GM12875 (cell line): ENCODE measurements around the gene PPARGC1A.

Experiments
- H3K4me3 ChIP-seq: one replicate; pipeline ENCODE4 v1.5.1; 2011; ENCODE audit warnings: low read depth, low read length, control low read depth
- CTCF ChIP-seq: IDR thresholded peaks from 2 replicates; pipeline ENCODE4 v1.5.1; 2011; ENCODE audit warnings: low read depth, mild to moderate bottlenecking, control low read depth, inconsistent platforms, low read length, moderate library complexity, borderline replicate concordance; ENCODE audit not compliant: insufficient read depth

PPARGC1A gene

DNA sequence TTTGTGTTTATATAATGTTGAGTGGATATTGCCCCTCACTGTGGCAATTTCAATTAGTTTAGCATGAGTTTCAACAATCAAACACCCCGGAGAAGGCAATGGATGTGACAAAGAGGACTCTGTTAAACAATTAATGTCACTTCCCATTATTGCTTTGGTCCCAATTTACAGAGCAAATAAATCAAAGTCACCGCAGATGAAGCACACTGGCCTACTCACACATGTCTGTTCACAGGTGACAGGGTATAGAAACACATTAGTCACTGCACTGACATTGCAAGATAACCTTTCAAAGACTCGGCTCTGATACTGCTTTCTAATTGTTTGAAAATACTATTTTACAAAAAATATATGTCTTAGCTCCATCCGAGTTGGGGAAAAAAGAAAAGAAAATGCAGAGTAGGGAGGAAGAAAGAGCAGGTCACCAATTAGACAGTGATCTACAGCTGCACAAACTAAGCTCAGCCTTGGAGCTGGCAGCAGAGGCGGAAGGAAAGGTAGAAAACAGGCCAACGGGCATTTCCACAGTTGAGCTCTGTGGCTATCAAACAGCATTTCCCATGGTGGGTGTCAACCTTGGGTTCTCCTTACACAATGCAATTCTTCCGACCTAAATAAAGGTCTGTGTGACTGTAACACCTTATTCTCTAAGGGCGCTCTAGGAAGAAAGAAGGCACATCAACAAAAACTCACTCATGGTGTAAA, 53.9 kb downstream of the PPARGC1A start:
- TF ChIP-seq CTCF = no peak
- H3K4me3 ChIP-seq = no peak overlapping the region

DNA sequence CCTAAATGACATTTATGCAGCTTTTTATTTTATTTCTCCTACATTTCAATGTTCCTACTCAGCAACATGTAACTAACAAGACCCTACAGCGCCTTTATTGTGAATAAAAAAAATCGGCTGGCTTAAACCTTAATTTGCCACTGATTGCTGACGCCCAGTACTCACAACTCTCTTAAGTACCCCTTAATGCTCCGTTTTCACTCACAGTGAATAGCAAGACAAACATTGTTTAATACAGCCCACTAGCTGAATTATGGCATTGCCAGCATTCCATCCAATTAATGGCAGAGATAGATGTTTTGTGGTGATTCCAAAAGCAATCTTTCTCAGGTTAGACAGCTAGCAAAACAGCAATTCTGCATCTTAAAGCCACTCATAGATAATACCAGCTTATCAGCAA, 61.1 kb downstream of the PPARGC1A start:
- TF ChIP-seq CTCF = no peak
- no peak overlapping the region for H3K4me3 ChIP-seq

DNA sequence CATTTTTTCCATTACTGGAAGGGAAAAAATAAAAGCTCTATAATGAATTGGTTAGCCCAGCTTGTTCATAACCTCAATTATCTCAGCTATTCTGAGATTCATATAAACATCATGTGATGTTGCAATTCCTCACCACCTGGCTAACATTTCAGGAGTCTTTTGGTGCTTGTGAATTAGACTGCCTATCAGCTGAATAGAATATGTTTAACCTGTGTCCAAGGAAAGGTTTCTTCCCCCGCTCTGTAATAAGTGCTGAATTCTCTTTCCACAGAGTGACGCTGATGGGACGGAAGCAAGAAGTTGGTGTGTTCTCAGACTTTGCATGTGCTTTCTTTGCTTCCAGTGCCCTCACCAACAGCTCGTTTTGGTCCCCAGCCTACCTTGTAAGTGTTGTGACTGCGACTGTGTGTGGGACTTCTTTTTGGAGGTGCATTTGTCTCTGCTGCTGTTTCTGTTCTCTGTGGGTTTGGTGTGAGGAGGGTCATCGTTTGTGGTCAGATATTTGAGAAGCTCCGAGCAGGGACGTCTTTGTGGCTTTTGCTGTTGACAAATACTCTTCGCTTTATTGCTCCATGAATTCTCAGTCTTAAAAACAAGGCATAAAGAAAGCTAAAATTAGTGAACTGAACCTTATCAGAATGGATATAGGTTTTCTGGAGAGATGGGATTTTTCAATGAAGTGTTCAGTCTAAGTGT, 61.7 kb downstream of the PPARGC1A start:
- H3K4me3 ChIP-seq = no peak overlapping the region
- TF ChIP-seq CTCF = no peak

- no peak for TF ChIP-seq CTCF
- no peak overlapping the region for H3K4me3 ChIP-seq
Measured at GRCh38 chr4:23822181-23822580, 67.7 kb downstream of the PPARGC1A start.

GRCh38 chr4:23819041-23819511, 70.8 kb downstream of the PPARGC1A start:
- no peak for TF ChIP-seq CTCF

GRCh38 chr4:23818097-23818885, 71.6 kb downstream of the PPARGC1A start:
- TF ChIP-seq CTCF = no peak
- H3K4me3 ChIP-seq = no peak overlapping the region

More at GRCh38 chr4:23819041-23819511, 70.8 kb downstream of the PPARGC1A start:
- H3K4me3 ChIP-seq = no peak overlapping the region
